Urinary bladder (tissue), 4 donors: ENCODE results near the gene PAFAH1B1. TPM values are rescaled to one million over a fixed set of nuclear protein-coding genes. Genes with fewer than 3 reads are reported as not detected.

Experiments used
- DNase-seq: peaks from one replicate; pipeline ENCODE4 v3.0.0-alpha.2; 2015; ENCODE audit errors: extremely low spot score
- H3K27ac ChIP-seq: one replicate; pipeline ENCODE4 v1.5.1; 2013; ENCODE audit warnings: low read depth, mild to moderate bottlenecking, moderate library complexity
- H3K36me3 ChIP-seq: one replicate; pipeline ENCODE4 v1.6.1; 2013; ENCODE audit warnings: mild to moderate bottlenecking, moderate library complexity; ENCODE audit not compliant: insufficient read depth
- H3K4me1 ChIP-seq: one replicate; pipeline ENCODE4 v1.6.1; 2013; ENCODE audit warnings: mild to moderate bottlenecking, moderate library complexity; ENCODE audit not compliant: insufficient read depth
- H3K4me3 ChIP-seq: one replicate; pipeline ENCODE4 v1.5.1; 2013; ENCODE audit warnings: low read depth, low read length
- WGBS: extraction: QIAGEN DNeasy Blood & Tissue Kit; methylation state at CpG from one replicate; pipeline ENCODE4 v1.1.7; 2013; 5-methylcytosine and 5-hydroxymethylcytosine counted together
- polyA plus RNA-seq: library from polyadenylated mRNA; stranded (reverse); fragments of 200-250 nt; gene quantifications from one replicate; pipeline ENCODE4 v1.2.3, GENCODE V29; 2013
- total RNA-seq: library from RNA; depleted of rRNA; stranded (reverse); fragments of >200 nt; gene quantifications from one replicate; pipeline ENCODE4 v1.2.3, GENCODE V29; 2014
- donor health status: healthy with polysubstance abuse.
- donor health status: healthy.

PAFAH1B1 gene
- total and polyA plus RNA-seq, 2 donors = 56.4 to 210 TPM

DNA sequence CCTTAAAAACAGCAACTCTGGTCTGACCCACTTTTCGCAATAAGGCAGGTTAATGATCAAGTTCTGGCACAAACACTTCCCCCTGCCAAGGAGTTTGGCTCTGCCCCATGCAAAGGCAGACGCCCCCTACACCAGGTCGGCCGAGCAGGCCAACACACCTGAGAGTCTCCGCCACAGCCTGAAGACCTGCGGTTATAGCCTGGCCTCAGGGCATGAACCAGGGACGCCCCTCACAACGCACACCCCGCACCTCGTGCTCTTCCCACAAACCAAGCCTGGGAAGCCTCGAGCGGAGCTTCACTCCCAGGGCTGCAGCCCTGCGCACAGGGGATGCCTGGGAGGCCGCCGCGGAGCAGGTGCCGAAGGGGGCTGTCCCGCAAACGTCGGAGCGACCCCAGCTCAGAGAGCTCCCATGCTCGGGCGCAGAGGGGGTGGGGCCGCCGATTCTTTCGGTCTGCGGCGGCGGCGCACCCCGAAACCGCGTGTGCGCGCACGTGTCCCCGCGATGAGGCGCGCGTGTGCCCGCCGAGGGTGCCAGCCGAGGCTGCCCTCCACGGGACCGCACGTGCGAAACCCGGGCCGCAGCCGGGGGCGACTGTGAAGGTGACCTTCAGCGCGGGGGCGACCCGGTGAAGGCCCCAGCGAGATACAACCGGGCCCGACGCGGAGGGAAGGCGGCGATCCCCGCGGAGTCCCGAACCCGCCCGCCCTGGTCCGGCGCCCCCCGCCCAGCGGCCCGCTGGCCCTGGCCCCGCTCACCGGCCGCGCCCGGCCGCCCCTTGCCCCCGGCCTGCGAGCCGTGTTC is 117.6 kb downstream of the PAFAH1B1 start:
- no peaks in the 10 kb centered on the region for H3K36me3 ChIP-seq
- peak overlapping the region; percentile 96 for H3K4me3 ChIP-seq
- WGBS = under 1% methylated on average over 82 of the region's 82 CpGs
- no peak for DNase-seq
- peak overlapping the region; percentile 57 for H3K27ac ChIP-seq
- no peaks in the 10 kb centered on the region for H3K4me1 ChIP-seq

GRCh38 chr17:2711608-2712299 is 118.3 kb downstream of the PAFAH1B1 start, which contains the start of gene CLUH:
TSS of gene CLUH (minus strand) at chr17:2711764. CDS start at chr17:2711661, 103 bp downstream.
- Histone ChIP-seq H3K4me3 (peak within 1 kb of the TSS; percentile 96), H3K4me1 (no peaks in the 10 kb centered on the region), H3K36me3 (no peaks in the 10 kb centered on the region), H3K27ac (peak within 1 kb of the TSS; percentile 57)
- DNase-seq = peak; percentile 76
- 1% methylated on average over 76 of the region's 76 CpGs for WGBS

DNA sequence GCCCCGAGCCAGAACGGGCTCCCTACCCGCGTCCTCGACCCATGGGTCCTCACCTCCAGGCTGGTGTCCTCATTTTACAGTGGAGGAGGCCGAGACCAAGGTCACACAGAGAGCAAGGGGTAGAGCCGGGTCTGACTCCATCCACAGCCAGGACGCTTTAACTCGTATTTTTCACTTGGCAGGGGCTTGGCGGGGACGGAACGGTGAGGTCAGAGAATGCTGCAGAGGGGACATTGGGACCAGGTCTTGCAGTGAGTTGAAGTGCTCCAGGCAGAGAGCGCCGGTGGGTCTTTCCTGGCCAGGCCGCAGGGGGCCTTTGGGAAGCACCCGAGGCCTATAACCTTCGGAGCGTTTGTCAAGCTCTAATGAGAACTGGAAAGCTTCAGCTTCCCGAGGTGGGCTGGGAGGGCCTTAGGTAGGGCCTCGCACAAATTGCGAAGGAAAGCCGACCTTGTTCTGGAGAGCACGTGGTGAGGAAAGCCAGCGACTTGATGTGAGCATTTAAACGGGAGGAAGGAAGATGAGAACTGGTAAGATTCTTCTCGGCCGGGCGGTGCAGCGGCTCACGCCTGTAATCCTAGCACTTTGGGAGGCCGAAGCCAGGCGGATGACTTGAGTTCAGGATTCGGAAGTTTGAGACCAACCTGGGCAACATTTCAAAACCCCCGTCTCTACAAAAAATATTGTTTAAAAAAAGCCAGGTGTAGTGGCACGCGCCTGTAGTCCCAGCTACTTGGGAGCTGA is 119.0 kb downstream of the PAFAH1B1 start:
- Histone ChIP-seq H3K4me3 (peak overlapping the region; percentile 40), H3K36me3 (no peaks in the 10 kb centered on the region), H3K4me1 (no peaks in the 10 kb centered on the region), H3K27ac (no peak overlapping the region)
- WGBS = 56% methylated on average over 36 of the region's 36 CpGs
- DNase-seq = no peak

DNA sequence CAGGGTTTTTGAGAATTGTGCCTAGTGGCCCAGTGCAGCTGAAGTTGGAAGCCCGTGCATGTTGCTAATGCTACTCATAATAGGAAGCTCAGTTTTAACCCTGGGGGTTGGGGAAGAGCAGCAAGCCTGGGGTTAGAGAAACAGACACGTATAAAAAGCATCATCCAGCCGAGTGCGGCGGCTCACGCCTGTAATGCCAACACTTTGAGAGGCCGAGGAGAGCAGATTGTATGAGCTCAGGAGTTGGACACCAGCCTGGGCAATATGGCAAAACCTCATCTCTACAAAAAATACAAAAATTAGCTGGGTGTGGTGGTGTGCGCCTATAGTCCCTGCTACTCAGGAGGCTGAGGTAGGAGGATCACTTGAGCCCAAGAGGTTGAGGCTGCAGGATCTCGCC is 120.4 kb downstream of the PAFAH1B1 start:
- H3K4me1 ChIP-seq = no peaks in the 10 kb centered on the region
- no peak overlapping the region for H3K4me3 ChIP-seq
- DNase-seq = no peak
- H3K27ac ChIP-seq = no peak overlapping the region
- H3K36me3 ChIP-seq = no peaks in the 10 kb centered on the region
- WGBS = 88% methylated on average over 9 of the region's 9 CpGs

- Histone ChIP-seq H3K27ac (no peak overlapping the region), H3K4me1 (no peaks in the 10 kb centered on the region), H3K4me3 (no peak overlapping the region), H3K36me3 (no peaks in the 10 kb centered on the region)
- 73% methylated on average over 5 of the region's 5 CpGs for WGBS
- DNase-seq = no peak
Measured at GRCh38 chr17:2716649-2717048, 123.2 kb downstream of the PAFAH1B1 start.

DNA sequence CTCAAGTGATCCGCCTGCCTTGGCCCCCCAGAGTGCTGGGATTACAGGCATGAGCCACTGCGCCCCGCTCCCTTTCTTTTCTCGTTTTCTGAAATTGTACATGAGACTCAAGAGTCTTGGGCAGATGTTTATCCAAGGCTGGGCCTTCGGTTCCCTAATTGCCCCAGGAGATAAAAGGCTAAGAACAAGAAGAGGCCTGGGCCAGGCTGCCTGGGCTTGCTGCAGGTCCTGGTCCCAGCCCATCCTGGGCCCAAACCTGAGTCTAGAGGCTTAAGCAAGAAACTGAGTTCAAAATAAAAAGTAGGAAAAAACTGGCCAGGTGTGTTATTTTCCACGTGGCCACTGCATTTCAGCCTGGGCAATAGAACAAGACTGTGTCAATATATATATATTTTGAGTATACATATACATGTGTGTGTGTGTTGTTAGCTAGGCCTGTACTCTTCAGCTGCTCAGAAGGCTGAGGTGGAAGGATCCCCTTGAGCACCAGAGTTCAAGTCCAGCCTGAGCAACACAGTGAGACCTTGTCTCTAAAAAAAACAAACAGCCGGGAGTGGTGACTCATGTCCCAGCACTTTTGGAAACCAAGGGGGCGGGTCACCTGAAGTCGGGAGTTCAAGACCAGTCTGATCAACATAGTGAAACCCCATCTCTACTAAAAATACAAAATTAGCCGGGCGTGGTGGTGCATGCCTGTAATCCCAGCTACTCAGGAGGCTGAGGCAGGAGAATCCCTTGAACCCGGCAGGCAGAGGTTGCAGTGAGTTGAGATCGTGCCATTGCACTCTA is 124.9 kb downstream of the PAFAH1B1 start:
- H3K4me3 ChIP-seq = no peak overlapping the region
- DNase-seq = no peak
- WGBS = 79% methylated on average over 13 of the region's 13 CpGs
- no peaks in the 10 kb centered on the region for H3K4me1 ChIP-seq
- H3K36me3 ChIP-seq = no peaks in the 10 kb centered on the region
- H3K27ac ChIP-seq = no peak overlapping the region

- no peak overlapping the region for H3K27ac ChIP-seq
- DNase-seq = no peak
- WGBS = 62% methylated on average over 4 of the region's 4 CpGs
- H3K4me1 ChIP-seq = peaks cover 3% of the 10 kb centered on the region
- no peaks in the 10 kb centered on the region for H3K36me3 ChIP-seq
- no peak overlapping the region for H3K4me3 ChIP-seq
Measured at GRCh38 chr17:2719861-2720260, 126.4 kb downstream of the PAFAH1B1 start.

DNA sequence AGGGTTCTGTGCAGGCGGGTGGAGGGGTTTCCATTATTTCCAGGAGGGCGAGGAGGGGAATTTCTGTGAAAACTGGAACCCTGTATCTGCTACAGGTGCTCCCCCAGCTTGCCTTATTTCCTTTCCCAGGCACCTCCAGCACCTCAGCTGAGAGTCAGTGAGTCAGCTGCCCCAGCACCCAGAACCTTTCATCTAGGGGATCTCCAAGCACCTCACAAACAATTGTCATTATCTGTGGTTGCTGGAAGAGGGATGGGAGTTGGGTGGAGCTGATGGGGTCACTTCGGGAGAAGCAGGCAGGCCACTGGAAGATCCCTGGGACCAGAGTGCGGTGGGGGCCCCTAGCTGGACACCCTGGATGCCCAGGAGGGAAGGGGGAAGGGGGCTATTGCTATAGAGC is 128.1 kb downstream of the PAFAH1B1 start:
- no peaks in the 10 kb centered on the region for H3K36me3 ChIP-seq
- H3K4me3 ChIP-seq = no peak overlapping the region
- peaks cover 3% of the 10 kb centered on the region for H3K4me1 ChIP-seq
- DNase-seq = no peak
- WGBS = 63% methylated on average over 4 of the region's 4 CpGs
- H3K27ac ChIP-seq = no peak overlapping the region

DNA sequence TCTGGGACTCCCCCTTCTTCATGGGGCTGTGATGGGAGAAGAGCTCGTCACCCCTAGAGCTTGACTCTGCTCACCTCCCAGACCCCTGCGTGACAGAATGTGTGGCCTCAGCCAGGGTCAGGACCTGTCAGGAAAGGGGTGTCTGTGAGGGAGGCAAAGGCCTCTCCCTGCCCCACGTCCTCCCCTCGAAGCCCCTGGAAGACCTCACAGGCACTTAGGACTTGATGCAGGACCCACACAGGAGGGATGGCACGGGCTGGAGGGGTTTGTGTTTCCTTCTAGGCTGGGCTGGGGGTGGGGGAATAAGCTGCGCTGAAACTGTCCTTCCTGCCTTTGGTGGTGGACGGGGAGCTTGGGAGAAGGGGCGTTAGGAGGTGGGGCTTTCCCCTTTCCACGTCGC is 129.2 kb downstream of the PAFAH1B1 start:
- 47% methylated on average over 10 of the region's 10 CpGs for WGBS
- Histone ChIP-seq H3K27ac (no peak overlapping the region), H3K4me1 (peaks cover 3% of the 10 kb centered on the region), H3K4me3 (no peak overlapping the region), H3K36me3 (no peaks in the 10 kb centered on the region)
- DNase-seq = no peak

- no peaks in the 10 kb centered on the region for H3K36me3 ChIP-seq
- DNase-seq = no peak
- H3K4me1 ChIP-seq = peaks cover 3% of the 10 kb centered on the region
- H3K4me3 ChIP-seq = peak overlapping the region; percentile 45
- WGBS = 13% methylated on average over 18 of the region's 18 CpGs
- H3K27ac ChIP-seq = no peak overlapping the region
Measured at GRCh38 chr17:2723505-2723996, 130.1 kb downstream of the PAFAH1B1 start.

DNA sequence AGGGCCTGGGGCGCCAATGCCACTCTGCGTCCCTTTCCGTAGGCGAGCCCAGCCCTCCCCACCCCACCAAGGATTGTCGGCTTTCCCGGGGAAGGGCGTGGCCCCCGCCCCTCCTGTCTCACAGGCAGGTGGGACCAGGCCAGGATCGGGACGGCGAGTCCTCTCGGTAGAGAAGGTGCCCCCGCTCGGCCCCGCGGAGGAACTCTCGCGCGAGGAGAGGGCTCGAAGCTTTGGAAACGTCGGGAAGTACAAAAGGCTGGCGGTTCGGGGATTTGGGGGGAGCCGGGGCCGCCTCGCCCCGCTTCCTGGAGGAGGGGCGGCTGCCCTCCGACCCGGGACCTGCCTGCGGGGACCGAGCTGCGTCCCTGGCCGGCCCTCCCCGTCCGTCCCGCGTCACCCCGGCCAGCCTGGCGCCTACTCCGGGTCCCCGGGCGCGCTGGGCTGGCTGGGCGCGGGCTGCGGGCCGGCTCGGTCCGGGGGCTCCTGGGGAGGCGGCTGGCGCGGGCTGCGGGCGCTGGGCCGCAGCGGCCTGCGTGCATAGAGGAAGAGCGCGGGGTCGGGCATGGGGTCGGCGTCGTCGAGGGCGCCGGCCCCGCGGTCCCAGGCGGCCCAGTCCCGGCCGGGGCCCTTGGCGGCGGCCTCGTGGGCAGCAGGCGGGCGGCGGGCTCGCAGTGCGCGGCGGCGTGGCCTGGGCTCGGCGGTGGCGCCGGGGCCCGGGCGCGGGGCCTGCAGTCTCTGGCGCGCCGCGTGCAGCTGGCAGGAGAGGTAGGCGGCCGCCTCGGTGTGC is 130.7 kb downstream of the PAFAH1B1 start:
- Histone ChIP-seq H3K27ac (no peak overlapping the region), H3K4me1 (peaks cover 3% of the 10 kb centered on the region), H3K36me3 (no peaks in the 10 kb centered on the region), H3K4me3 (peak overlapping the region; percentile 45)
- WGBS = under 1% methylated on average over 98 of the region's 98 CpGs
- DNase-seq = no peak

DNA sequence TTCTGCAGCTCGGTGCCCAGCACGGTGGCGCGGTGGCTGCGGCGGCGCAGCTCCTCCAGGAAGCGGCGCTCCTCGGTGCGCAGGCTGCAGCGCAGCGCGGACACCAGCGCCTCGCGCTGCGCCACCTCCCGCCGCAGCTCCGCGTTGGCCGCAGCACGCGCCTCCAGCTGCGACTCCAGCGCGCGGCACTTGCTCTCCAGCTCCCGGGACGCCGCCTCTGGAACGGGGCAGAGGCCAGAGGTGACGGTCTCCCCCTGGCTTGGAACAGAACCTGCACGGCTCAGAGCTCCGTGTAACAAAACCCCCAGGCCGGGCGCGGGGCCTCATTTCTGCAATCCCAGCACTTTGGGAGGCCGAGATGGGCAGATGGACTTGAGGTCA is 131.3 kb downstream of the PAFAH1B1 start:
- H3K36me3 ChIP-seq = no peaks in the 10 kb centered on the region
- H3K4me3 ChIP-seq = peak overlapping the region; percentile 45
- DNase-seq = no peak
- H3K4me1 ChIP-seq = peaks cover 3% of the 10 kb centered on the region
- no peak overlapping the region for H3K27ac ChIP-seq
- WGBS = 2% methylated on average over 40 of the region's 40 CpGs
